PFSK-1 (cell line): ENCODE data around the gene FCGR3A.

Experiments used
- POLR2AphosphoS5 ChIP-seq: IDR thresholded peaks from 2 replicates; pipeline ENCODE4 v1.6.1; 2012; ENCODE audit warnings: low read depth, mild to moderate bottlenecking, control low read depth, low read length, moderate library complexity
- REST ChIP-seq, 2 experiments: IDR thresholded peaks; 2 replicates each; pipeline versions ENCODE4 v1.6.1 to v1.8.0; 2011 to 2012; ENCODE audit warnings: low read depth in 2 of 2, low read length in 2 of 2, control low read depth in 1 of 2, inconsistent platforms in 1 of 2, mild to moderate bottlenecking in 1 of 2, moderate library complexity in 1 of 2; ENCODE audit not compliant: insufficient read depth in 1 of 2
- TAF1 ChIP-seq: IDR thresholded peaks from 2 replicates; pipeline ENCODE4 v1.6.1; 2012; ENCODE audit warnings: low read length, control low read depth, borderline replicate concordance; ENCODE audit not compliant: insufficient read depth

- TF ChIP-seq POLR2AphosphoS5 (no peak), REST (IDR thresholded peaks at IDR 0.05; ENCODE audit: insufficient read depth in 1 of 2, low read depth in 2 of 2, low read length in 2 of 2) (no peak), TAF1 (no peak)
Observed at GRCh38 chr1:161497961-161498360, 51.7 kb downstream of the FCGR3A start.
